ENCODE data around the gene KRTAP19-1.

KRTAP19-1 gene

DNA sequence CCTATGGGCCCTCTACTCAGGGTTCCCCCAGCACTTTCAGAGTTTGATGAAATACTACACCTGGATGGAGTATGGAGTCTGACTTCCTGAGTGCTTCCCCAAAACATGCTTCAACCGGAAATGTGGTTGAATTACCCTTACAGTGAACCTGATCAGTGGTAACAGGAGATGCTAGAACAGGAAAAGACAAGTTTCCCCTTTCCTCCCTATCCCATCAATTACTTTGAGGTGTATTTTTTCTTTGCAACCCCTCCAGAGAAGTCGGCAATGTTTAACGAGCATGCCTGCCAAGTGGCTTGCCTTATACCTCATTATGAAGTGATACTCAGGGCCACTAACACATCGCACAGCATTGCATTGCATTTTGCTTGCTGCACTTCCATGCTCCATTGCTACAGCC, 33.1 kb downstream of the KRTAP19-1 start:
- no peak overlapping the region for H3K4me3 Mint-ChIP-seq
- H3K9me3 Mint-ChIP-seq = no peaks in the 10 kb centered on the region
- H3K36me3 Mint-ChIP-seq = no peaks in the 10 kb centered on the region
- H3K4me1 Mint-ChIP-seq = no peaks in the 10 kb centered on the region
- no peak overlapping the region for H3K27ac Mint-ChIP-seq
- no peaks in the 10 kb centered on the region for H3K27me3 Mint-ChIP-seq

GRCh38 chr21:30444204-30444603, 36.0 kb downstream of the KRTAP19-1 start:
- Mint-ChIP-seq H3K27ac (no peak overlapping the region), H3K27me3 (no peaks in the 10 kb centered on the region), H3K36me3 (no peaks in the 10 kb centered on the region), H3K4me1 (no peaks in the 10 kb centered on the region), H3K9me3 (no peaks in the 10 kb centered on the region), H3K4me3 (no peak overlapping the region)

DNA sequence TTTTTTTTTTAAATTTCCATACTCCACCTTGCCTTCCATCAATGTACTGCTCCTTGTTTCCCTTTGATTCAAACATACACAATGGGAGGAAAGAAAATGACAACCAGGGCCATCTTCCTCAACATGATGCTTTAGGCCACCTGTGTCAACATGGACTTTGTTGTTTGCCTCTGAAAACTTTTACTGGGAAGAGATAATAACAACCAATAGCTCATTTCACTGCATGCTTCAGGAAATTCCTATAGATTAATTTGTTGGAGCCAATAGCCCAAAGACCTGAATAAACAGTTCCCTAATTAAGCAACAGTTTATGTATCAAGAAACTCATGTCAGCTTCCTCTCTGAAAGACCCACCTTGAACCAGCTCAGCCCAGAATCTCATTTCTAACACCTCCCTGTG, 36.9 kb downstream of the KRTAP19-1 start:
- H3K36me3 Mint-ChIP-seq = no peaks in the 10 kb centered on the region
- no peaks in the 10 kb centered on the region for H3K4me1 Mint-ChIP-seq
- no peaks in the 10 kb centered on the region for H3K27me3 Mint-ChIP-seq
- no peak overlapping the region for H3K4me3 Mint-ChIP-seq
- no peaks in the 10 kb centered on the region for H3K9me3 Mint-ChIP-seq
- no peak overlapping the region for H3K27ac Mint-ChIP-seq

DNA sequence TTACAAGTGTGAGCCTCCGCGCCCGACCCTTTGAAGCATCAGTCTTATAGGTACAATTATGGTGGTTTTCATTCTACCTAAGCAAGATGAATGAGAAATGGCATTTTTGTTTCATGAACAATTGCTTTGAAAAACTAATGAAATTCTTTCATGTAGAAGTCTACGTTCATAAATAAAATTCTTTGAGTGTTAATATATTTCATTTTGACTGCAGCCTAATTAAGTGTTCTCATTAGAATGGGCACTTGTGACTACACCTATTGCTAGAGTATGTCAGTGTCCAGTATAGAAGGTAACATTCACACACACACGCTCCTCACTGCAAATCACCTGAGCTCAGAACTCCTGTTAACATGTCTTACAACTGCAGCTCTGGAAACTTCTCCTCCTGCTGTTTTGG, 40.2 kb downstream of the KRTAP19-1 start, which contains the start of gene KRTAP15-1:
TSS of gene KRTAP15-1 (plus strand) at position 301 of the 400 bp plus-strand sequence. CDS start at position 354, 53 bp downstream.
- H3K27ac Mint-ChIP-seq = no peak within 1 kb of the TSS
- peaks cover 2% of the 10 kb centered on the region for H3K27me3 Mint-ChIP-seq
- no peaks in the 10 kb centered on the region for H3K4me1 Mint-ChIP-seq

DNA sequence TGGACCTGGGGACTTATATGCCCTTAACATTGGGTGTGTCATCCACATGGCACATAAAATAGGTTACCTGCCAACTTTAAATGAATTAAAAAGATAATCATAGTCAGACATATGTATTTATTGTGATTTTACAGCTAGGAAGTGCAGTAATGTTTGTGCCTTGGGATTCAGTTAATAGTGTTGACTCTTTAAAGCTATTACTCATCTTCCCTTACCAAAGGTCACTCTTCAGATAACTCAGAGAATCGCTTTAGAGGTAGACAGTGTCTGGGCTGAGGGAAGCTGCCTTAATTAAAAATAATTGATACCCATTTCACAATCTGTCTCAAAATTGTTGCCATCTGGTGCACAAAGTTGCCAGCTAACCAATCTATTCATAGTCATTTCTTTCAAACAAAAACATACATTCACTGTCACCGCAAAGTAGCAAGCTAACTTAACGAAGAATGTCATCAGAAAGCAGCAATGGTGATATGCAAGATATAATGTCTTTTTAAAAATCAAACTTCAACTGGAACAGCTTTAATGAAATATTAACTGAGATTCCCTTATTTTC, 43.1 kb downstream of the KRTAP19-1 start:
- Mint-ChIP-seq H3K27me3 (peaks cover 2% of the 10 kb centered on the region), H3K27ac (no peak overlapping the region)

More for the DNA sequence above, 40.2 kb downstream of the KRTAP19-1 start, which contains the start of gene KRTAP15-1:
- H3K9me3 Mint-ChIP-seq = no peaks in the 10 kb centered on the region
- no peak within 1 kb of the TSS for H3K4me3 Mint-ChIP-seq
- H3K36me3 Mint-ChIP-seq = no peaks in the 10 kb centered on the region

DNA sequence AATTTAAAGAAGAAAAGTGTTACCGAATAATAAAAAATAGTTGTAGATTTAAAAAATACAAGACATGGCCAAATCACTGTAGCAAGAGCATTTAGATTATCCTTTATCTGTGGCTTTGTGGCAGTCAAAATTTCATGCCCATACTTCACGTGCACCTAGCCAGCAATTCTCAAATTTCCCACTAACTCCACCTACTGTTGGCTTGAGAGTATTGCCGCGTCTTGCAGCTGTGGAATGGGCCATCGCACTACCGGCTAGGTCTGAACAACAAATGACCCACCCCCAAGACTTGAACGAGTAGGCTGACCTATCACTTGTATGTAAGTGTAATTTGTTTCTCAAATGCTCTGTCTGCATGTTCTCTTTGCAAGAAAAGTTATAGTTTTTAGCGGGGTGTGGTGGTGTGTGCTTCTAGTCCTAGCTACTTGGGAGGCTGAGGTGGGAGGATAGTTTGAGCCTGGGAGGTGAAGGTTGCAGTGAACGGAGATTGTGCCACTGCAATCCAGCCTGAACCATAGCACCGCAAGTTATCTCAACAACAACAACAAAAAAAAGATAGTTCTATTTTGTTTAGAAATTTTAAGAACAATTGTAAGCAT, 46.0 kb downstream of the KRTAP19-1 start:
- Mint-ChIP-seq H3K4me1 (no peaks in the 10 kb centered on the region), H3K27ac (no peak overlapping the region), H3K36me3 (no peaks in the 10 kb centered on the region), H3K9me3 (no peaks in the 10 kb centered on the region), H3K27me3 (peaks cover 2% of the 10 kb centered on the region), H3K4me3 (no peak overlapping the region)

More for the DNA sequence above, 43.1 kb downstream of the KRTAP19-1 start:
- H3K4me3 Mint-ChIP-seq = no peak overlapping the region
- no peaks in the 10 kb centered on the region for H3K9me3 Mint-ChIP-seq
- H3K4me1 Mint-ChIP-seq = no peaks in the 10 kb centered on the region
- no peaks in the 10 kb centered on the region for H3K36me3 Mint-ChIP-seq

- H3K27me3 Mint-ChIP-seq = peaks cover 2% of the 10 kb centered on the region
- no peak within 1 kb of the TSS for H3K27ac Mint-ChIP-seq
- no peaks in the 10 kb centered on the region for H3K9me3 Mint-ChIP-seq
- H3K4me1 Mint-ChIP-seq = no peaks in the 10 kb centered on the region
- no peaks in the 10 kb centered on the region for H3K36me3 Mint-ChIP-seq
- no peak within 1 kb of the TSS for H3K4me3 Mint-ChIP-seq
Measured at GRCh38 chr21:30430170-30430655, 50.0 kb downstream of the KRTAP19-1 start, which contains the start of gene KRTAP13-4. TSS of gene KRTAP13-4 (plus strand) at chr21:30430220. CDS start at chr21:30430276, 56 bp downstream.
